Measurements from ENCODE around the gene IRF2BP1. TPM values are rescaled to one million over a fixed set of nuclear protein-coding genes. Genes with fewer than 3 reads are reported as not detected.

Gene IRF2BP1
- total RNA-seq, 1 donor from 2014 or later, result 21.4 TPM

- no peak for TF ChIP-seq CTCF (IDR thresholded peaks at IDR 0.05)
- intact Hi-C loops (cut with DNase I), result no loop called here
- H3K27me3 ChIP-seq (ENCODE audit: low read depth), result no peaks in the 10 kb centered on the region
- H3K4me3 ChIP-seq, result peak overlapping the region; percentile 92
- peak overlapping the region; percentile 90 for H3K27ac ChIP-seq
- peaks cover 10% of the 10 kb centered on the region for H3K36me3 ChIP-seq
- ATAC-seq, result no peak
- DNase-seq, result no peak
- no peaks in the 10 kb centered on the region for H3K9me3 ChIP-seq
- peaks cover 47% of the 10 kb centered on the region for H3K4me1 ChIP-seq
These were observed 1.0 kb downstream of the IRF2BP1 start for GRCh38 chr19:45884682-45885555.

GRCh38 chr19:45883881-45884681 lies 1.9 kb downstream of the IRF2BP1 start:
- Histone ChIP-seq H3K4me1 (peaks cover 47% of the 10 kb centered on the region), H3K27me3 (ENCODE audit: low read depth) (no peaks in the 10 kb centered on the region), H3K36me3 (peaks cover 10% of the 10 kb centered on the region), H3K4me3 (peak overlapping the region; percentile 92), H3K9me3 (no peaks in the 10 kb centered on the region), H3K27ac (no peak overlapping the region)
- ATAC-seq, result no peak
- intact Hi-C loops (cut with DNase I), result no loop called here
- no peak for DNase-seq
- TF ChIP-seq CTCF (IDR thresholded peaks at IDR 0.05), result no peak

GRCh38 chr19:45883586-45883880 lies 2.4 kb downstream of the IRF2BP1 start:
- Histone ChIP-seq H3K4me3 (peak overlapping the region; percentile 41), H3K36me3 (peaks cover 10% of the 10 kb centered on the region), H3K9me3 (no peaks in the 10 kb centered on the region), H3K27ac (no peak overlapping the region), H3K4me1 (peaks cover 47% of the 10 kb centered on the region), H3K27me3 (ENCODE audit: low read depth) (no peaks in the 10 kb centered on the region)
- no peak for TF ChIP-seq CTCF (IDR thresholded peaks at IDR 0.05)
- intact Hi-C loops (cut with DNase I), result no loop called here
- ATAC-seq (no peak), DNase-seq (no peak)

GRCh38 chr19:45882652-45883585 lies 3.0 kb downstream of the IRF2BP1 start:
- peak overlapping the region; percentile 41 for H3K4me3 ChIP-seq
- H3K4me1 ChIP-seq, result peaks cover 47% of the 10 kb centered on the region
- no peaks in the 10 kb centered on the region for H3K27me3 ChIP-seq (ENCODE audit: low read depth)
- peak overlapping the region; percentile 63 for H3K27ac ChIP-seq
- peaks cover 10% of the 10 kb centered on the region for H3K36me3 ChIP-seq
- DNase-seq (peak; percentile 90), ATAC-seq (peak; percentile 54 to 80)
- intact Hi-C loops (cut with DNase I), result no loop called here
- peak; percentile 90 for TF ChIP-seq CTCF (IDR thresholded peaks at IDR 0.05)
- no peaks in the 10 kb centered on the region for H3K9me3 ChIP-seq

- TF ChIP-seq CTCF (IDR thresholded peaks at IDR 0.05), result no peak
- DNase-seq (no peak), ATAC-seq (no peak)
- peaks cover 10% of the 10 kb centered on the region for H3K36me3 ChIP-seq
- no peaks in the 10 kb centered on the region for H3K9me3 ChIP-seq
- intact Hi-C loops (cut with DNase I), result no loop called here
- peak overlapping the region; percentile 41 for H3K4me3 ChIP-seq
- peaks cover 1% of the 10 kb centered on the region for H3K27me3 ChIP-seq (ENCODE audit: low read depth)
- H3K27ac ChIP-seq, result peak overlapping the region; percentile 63
- peaks cover 45% of the 10 kb centered on the region for H3K4me1 ChIP-seq
These were observed 3.9 kb downstream of the IRF2BP1 start for GRCh38 chr19:45881909-45882528.
